Esophagus muscularis mucosa (tissue), 4 donors: ENCODE data around the gene RAPGEF2. TPM values are rescaled to one million over a fixed set of nuclear protein-coding genes. Genes with fewer than 3 reads are reported as not detected.
"Not testable (repeated sequence)": the region's sequence is repeated elsewhere in the genome, so short reads cannot be mapped to it uniquely, and the experiment has no call there.

Source experiments
- DNase-seq: peaks from one replicate; pipeline ENCODE4 v3.0.0-alpha.2; 2017; ENCODE audit errors: extremely low spot score
- H3K27ac ChIP-seq, 4 donors: fragments of 200-600 bp; sonication (generic); replicated peaks in 1 of 4; 1 replicate in 3 of 4; 2 replicates in 1 of 4; pipeline ENCODE4 v1.5.1; 2016 to 2019; ENCODE audit warnings: mild to moderate bottlenecking in 1 of 4
- H3K27me3 ChIP-seq, 4 donors: fragments of 200-600 bp; sonication (generic); one replicate each; pipeline versions ENCODE4 v1.5.1 to v1.6.0; 2016 to 2019
- H3K36me3 ChIP-seq, 4 donors: fragments of 200-600 bp; sonication (generic); one replicate each; pipeline ENCODE4 v1.5.1; 2016 to 2019
- H3K4me1 ChIP-seq, 4 donors: fragments of 200-600 bp; sonication (generic); one replicate each; pipeline ENCODE4 v1.5.1; 2016 to 2019
- H3K4me3 ChIP-seq, 4 donors: fragments of 200-600 bp; sonication (generic); 1 replicate in 2 of 4; 2 replicates in 2 of 4; pipeline ENCODE4 v1.5.1; 2016 to 2019; ENCODE audit warnings: mild to moderate bottlenecking in 4 of 4, moderate library complexity in 1 of 4
- H3K9me3 ChIP-seq, 4 donors: fragments of 200-600 bp; sonication (generic); 1 replicate in 3 of 4; 2 replicates in 1 of 4; pipeline ENCODE4 v1.5.1; 2016 to 2019
- CTCF ChIP-seq, 3 experiments: fragments of 200-600 bp in 2 of 3; fragments of 450-650 bp in 1 of 3; sonication (generic) in 2 of 3; IDR thresholded peaks; one replicate each; pipeline ENCODE4 v1.5.1; 2017 to 2019; ENCODE audit warnings: antibody characterized with exemption in 3 of 3, mild to moderate bottlenecking in 2 of 3, moderate library complexity in 1 of 3
- EP300 ChIP-seq: sonication (generic); formaldehyde crosslinking; IDR thresholded peaks from one replicate; pipeline ENCODE4 v1.6.1; 2017; ENCODE audit warnings: antibody characterized with exemption
- POLR2A ChIP-seq: fragments of 450-650 bp; IDR thresholded peaks from one replicate; pipeline ENCODE4 v1.6.1; 2017; ENCODE audit warnings: antibody characterized with exemption, moderate library complexity, mild to moderate bottlenecking, low read depth
- POLR2AphosphoS5 ChIP-seq, 2 donors: sonication (generic); formaldehyde crosslinking; IDR thresholded peaks; one replicate each; pipeline ENCODE4 v1.6.1; 2017; ENCODE audit warnings: antibody characterized with exemption in 2 of 2
- WGBS: methylation state at CpG from one replicate; pipeline ENCODE4 v1.1.5; 2018; 5-methylcytosine and 5-hydroxymethylcytosine counted together
- intact Hi-C: fragments of 100-400 bp; cut with DNase I; formaldehyde crosslinking; loops from one replicate; pipeline ENCODE4 v1.15.1; 2023
- total RNA-seq, 4 donors: library from RNA; depleted of rRNA; stranded (reverse); fragments of >200 nt; gene quantifications; one replicate each; pipeline versions ENCODE4 v1.1.0 to v1.2.1, GENCODE V29; 2016

RAPGEF2 gene
- total RNA-seq, 4 donors from 2014 or later: 55.6 to 61.5 (median 58.4) TPM

DNA sequence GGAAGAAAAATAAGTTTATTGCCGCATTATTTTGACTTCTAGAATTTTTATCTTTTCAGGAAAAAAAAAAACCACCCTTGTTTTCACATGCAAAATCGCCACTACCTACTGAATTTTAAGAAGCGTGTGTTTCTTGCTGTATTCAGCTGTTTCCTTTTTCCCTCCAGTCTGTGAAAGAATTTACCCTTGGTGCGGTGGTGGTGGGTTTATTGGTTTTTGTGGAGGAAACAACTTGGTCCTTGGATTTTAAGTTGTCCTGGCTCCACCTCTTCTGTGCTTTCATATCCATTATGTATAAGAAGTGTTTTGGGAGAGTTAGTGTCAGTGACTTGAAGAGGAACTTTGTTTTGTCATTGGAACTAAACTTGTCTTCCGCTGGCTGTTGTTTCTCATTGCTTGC is 8.1 kb downstream of the RAPGEF2 start:
- intact Hi-C loops: no loop called here
- WGBS: 72% methylated on average over 5 of the region's 5 CpGs
- H3K27me3 ChIP-seq: no peaks in the 10 kb centered on the region
- no peak for TF ChIP-seq EP300
- no peak for TF ChIP-seq POLR2A
- TF ChIP-seq POLR2AphosphoS5 (IDR thresholded peaks at IDR 0.05): no peak
- TF ChIP-seq CTCF (IDR thresholded peaks at IDR 0.05): no peak
- peaks cover 29 to 47% (median 37%) of the 10 kb centered on the region in 4 donors for H3K4me1 ChIP-seq
- H3K4me3 ChIP-seq: no peak overlapping the region
- no peaks in the 10 kb centered on the region for H3K36me3 ChIP-seq
- no peak overlapping the region for H3K27ac ChIP-seq
- no peak for DNase-seq
- H3K9me3 ChIP-seq: no peaks in the 10 kb centered on the region

GRCh38 chr4:159111416-159111815 is 8.5 kb downstream of the RAPGEF2 start:
- intact Hi-C loops: no loop called here
- H3K27ac ChIP-seq: no peak overlapping the region
- H3K4me1 ChIP-seq: peaks cover 28 to 42% (median 32%) of the 10 kb centered on the region in 4 donors
- DNase-seq: no peak
- H3K9me3 ChIP-seq: no peaks in the 10 kb centered on the region
- no peaks in the 10 kb centered on the region for H3K27me3 ChIP-seq
- no peak for TF ChIP-seq POLR2A
- TF ChIP-seq CTCF (IDR thresholded peaks at IDR 0.05): no peak
- no peak for TF ChIP-seq POLR2AphosphoS5 (IDR thresholded peaks at IDR 0.05)
- TF ChIP-seq EP300: no peak
- no peak overlapping the region for H3K4me3 ChIP-seq
- H3K36me3 ChIP-seq: no peaks in the 10 kb centered on the region
- 83% methylated on average over 4 of the region's 4 CpGs for WGBS

- H3K27me3 ChIP-seq, H3K4me3 ChIP-seq, H3K9me3 ChIP-seq, H3K36me3 ChIP-seq, H3K27ac ChIP-seq, DNase-seq, intact Hi-C loops: not testable (repeated sequence)
- H3K4me1 ChIP-seq: peaks cover 9 to 27% (median 23%) of the 10 kb centered on the region in 4 donors
- WGBS: 97% methylated on average over 7 of the region's 7 CpGs
Measured at GRCh38 chr4:159113366-159113765, 10.5 kb downstream of the RAPGEF2 start.

- H3K4me3 ChIP-seq, DNase-seq, H3K27ac ChIP-seq, H3K36me3 ChIP-seq, intact Hi-C loops, H3K9me3 ChIP-seq, H3K27me3 ChIP-seq: not testable (repeated sequence)
- 96% methylated on average over 2 of the region's 2 CpGs for WGBS
- H3K4me1 ChIP-seq: peaks cover 10 to 21% (median 19%) of the 10 kb centered on the region in 4 donors
Measured at GRCh38 chr4:159116098-159116497, 13.2 kb downstream of the RAPGEF2 start.

- H3K36me3 ChIP-seq, H3K4me3 ChIP-seq, DNase-seq, H3K27me3 ChIP-seq, H3K9me3 ChIP-seq, intact Hi-C loops, H3K27ac ChIP-seq: not testable (repeated sequence)
- peaks cover 10 to 21% (median 17%) of the 10 kb centered on the region in 4 donors for H3K4me1 ChIP-seq
Measured at GRCh38 chr4:159116693-159117092, 13.8 kb downstream of the RAPGEF2 start.

DNA sequence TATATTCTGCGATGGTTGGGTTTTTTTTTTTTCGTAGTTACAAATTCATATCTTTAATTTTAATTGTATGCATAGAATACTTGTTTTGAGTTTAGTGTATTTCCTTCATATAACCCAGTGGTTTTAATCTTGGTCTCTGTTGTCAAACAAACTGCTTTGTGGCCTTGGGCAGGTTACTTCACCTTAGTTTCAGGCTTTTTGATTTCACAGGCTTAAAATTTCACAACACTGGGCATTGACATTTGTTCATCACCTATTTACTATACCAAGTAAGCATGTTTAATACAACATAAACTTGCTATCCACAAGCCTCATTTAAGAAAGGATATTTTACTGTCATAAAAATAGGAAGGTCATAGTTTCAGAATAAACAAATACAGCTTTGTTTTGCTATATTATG is 14.7 kb downstream of the RAPGEF2 start:
- no peaks in the 10 kb centered on the region for H3K9me3 ChIP-seq
- H3K4me3 ChIP-seq: no peak overlapping the region
- H3K27me3 ChIP-seq: no peaks in the 10 kb centered on the region
- no peaks in the 10 kb centered on the region for H3K36me3 ChIP-seq
- no peak for DNase-seq
- H3K27ac ChIP-seq: no peak overlapping the region
- WGBS: 89% methylated on average over 2 of the region's 2 CpGs
- TF ChIP-seq POLR2A: no peak
- intact Hi-C loops: no loop called here
- peaks cover 7 to 21% (median 17%) of the 10 kb centered on the region in 4 donors for H3K4me1 ChIP-seq

GRCh38 chr4:159117968-159118367 is 15.1 kb downstream of the RAPGEF2 start:
- intact Hi-C loops: no loop called here
- Histone ChIP-seq H3K4me3 (no peak overlapping the region), H3K9me3 (no peaks in the 10 kb centered on the region), H3K36me3 (no peaks in the 10 kb centered on the region), H3K27me3 (no peaks in the 10 kb centered on the region), H3K4me1 (peaks cover 7 to 21% (median 17%) of the 10 kb centered on the region in 4 donors), H3K27ac (no peak overlapping the region)
- TF ChIP-seq POLR2A (no peak), CTCF (IDR thresholded peaks at IDR 0.05) (no peak), EP300 (no peak), POLR2AphosphoS5 (IDR thresholded peaks at IDR 0.05) (no peak)
- DNase-seq: no peak
- 76% methylated on average over 2 of the region's 2 CpGs for WGBS
